HUES6 (cell line): ENCODE measurements around the gene ZCCHC14.

Source experiments
- H3K27ac ChIP-seq: 2 replicates; pipeline ENCODE4 v1.7.0; 2013; ENCODE audit warnings: low read depth, mild to moderate bottlenecking, low read length, inconsistent platforms
- H3K27me3 ChIP-seq: 2 replicates; pipeline ENCODE4 v1.6.1; 2013; ENCODE audit warnings: low read length; ENCODE audit not compliant: control insufficient read depth, insufficient read depth
- H3K36me3 ChIP-seq: 2 replicates; pipeline ENCODE4 v1.6.1; 2013; ENCODE audit warnings: low read length; ENCODE audit not compliant: control insufficient read depth, insufficient read depth
- H3K4me1 ChIP-seq: 2 replicates; pipeline ENCODE4 v1.6.1; 2013; ENCODE audit warnings: low read length; ENCODE audit not compliant: control insufficient read depth, insufficient read depth
- H3K4me3 ChIP-seq: 2 replicates; pipeline ENCODE4 v1.5.1; 2013; ENCODE audit warnings: low read depth, low read length
- H3K9ac ChIP-seq: one replicate; pipeline ENCODE4 v1.6.1; 2013; ENCODE audit warnings: mild to moderate bottlenecking, low read length
- H3K9me3 ChIP-seq: 2 replicates; pipeline ENCODE4 v1.6.1; 2013; ENCODE audit warnings: low read depth, low read length; ENCODE audit not compliant: control insufficient read depth, insufficient read depth

The ZCCHC14 gene

GRCh38 chr16:87461466-87461991, 31.3 kb downstream of the ZCCHC14 start:
- no peak overlapping the region for H3K9ac ChIP-seq
- H3K27ac ChIP-seq: no peak overlapping the region
- peaks cover 17% of the 10 kb centered on the region; the same call in 1 of the 2 replicates for H3K4me1 ChIP-seq
- H3K9me3 ChIP-seq: no peaks in the 10 kb centered on the region
- peak overlapping the region; percentile 47 for H3K4me3 ChIP-seq
- no peaks in the 10 kb centered on the region for H3K27me3 ChIP-seq
- H3K36me3 ChIP-seq: peaks cover 21% of the 10 kb centered on the region

GRCh38 chr16:87460936-87461335, 31.9 kb downstream of the ZCCHC14 start:
- H3K4me1 ChIP-seq: peaks cover 13% of the 10 kb centered on the region; the same call in 1 of the 2 replicates
- H3K27me3 ChIP-seq: no peaks in the 10 kb centered on the region
- H3K4me3 ChIP-seq: no peak overlapping the region
- peaks cover 22% of the 10 kb centered on the region for H3K36me3 ChIP-seq
- no peak overlapping the region for H3K9ac ChIP-seq
- H3K9me3 ChIP-seq: no peaks in the 10 kb centered on the region
- H3K27ac ChIP-seq: no peak overlapping the region

GRCh38 chr16:87459833-87460232, 33.0 kb downstream of the ZCCHC14 start:
- Histone ChIP-seq H3K9me3 (no peaks in the 10 kb centered on the region), H3K27ac (no peak overlapping the region), H3K4me3 (no peak overlapping the region), H3K9ac (no peak overlapping the region), H3K27me3 (no peaks in the 10 kb centered on the region), H3K4me1 (peaks cover 13% of the 10 kb centered on the region; the same call in 1 of the 2 replicates), H3K36me3 (peaks cover 30% of the 10 kb centered on the region)

GRCh38 chr16:87459027-87459426, 33.8 kb downstream of the ZCCHC14 start:
- Histone ChIP-seq H3K9me3 (no peaks in the 10 kb centered on the region), H3K27ac (no peak overlapping the region), H3K4me1 (peaks cover 13% of the 10 kb centered on the region; the same call in 1 of the 2 replicates), H3K36me3 (peaks cover 32% of the 10 kb centered on the region), H3K27me3 (no peaks in the 10 kb centered on the region), H3K9ac (no peak overlapping the region), H3K4me3 (no peak overlapping the region)

GRCh38 chr16:87458424-87458915, 34.4 kb downstream of the ZCCHC14 start:
- Histone ChIP-seq H3K27ac (peak overlapping the region; percentile 20; the same call in 1 of the 2 replicates), H3K27me3 (no peaks in the 10 kb centered on the region), H3K4me3 (no peak overlapping the region), H3K4me1 (peaks cover 13% of the 10 kb centered on the region; the same call in 1 of the 2 replicates), H3K36me3 (peaks cover 36% of the 10 kb centered on the region), H3K9me3 (no peaks in the 10 kb centered on the region), H3K9ac (peak overlapping the region; percentile 54)

- Histone ChIP-seq H3K4me3 (no peak overlapping the region), H3K27me3 (no peaks in the 10 kb centered on the region), H3K9ac (peak overlapping the region; percentile 54), H3K27ac (peak overlapping the region; percentile 20; the same call in 1 of the 2 replicates), H3K9me3 (no peaks in the 10 kb centered on the region), H3K4me1 (peaks cover 13% of the 10 kb centered on the region; the same call in 1 of the 2 replicates), H3K36me3 (peaks cover 42% of the 10 kb centered on the region)
Observed at GRCh38 chr16:87457709-87458423, 35.0 kb downstream of the ZCCHC14 start.

GRCh38 chr16:87457061-87457611, 35.7 kb downstream of the ZCCHC14 start:
- H3K36me3 ChIP-seq: peaks cover 48% of the 10 kb centered on the region
- H3K9ac ChIP-seq: no peak overlapping the region
- peaks cover 13% of the 10 kb centered on the region; the same call in 1 of the 2 replicates for H3K4me1 ChIP-seq
- no peaks in the 10 kb centered on the region for H3K9me3 ChIP-seq
- H3K27me3 ChIP-seq: no peaks in the 10 kb centered on the region
- H3K4me3 ChIP-seq: no peak overlapping the region
- 0 out of 2 replicates have a peak overlapping the region, but pooled peaks have one; percentile 9 for H3K27ac ChIP-seq

- Histone ChIP-seq H3K9ac (no peak overlapping the region), H3K4me3 (no peak overlapping the region), H3K36me3 (peaks cover 58% of the 10 kb centered on the region), H3K9me3 (no peaks in the 10 kb centered on the region), H3K27me3 (no peaks in the 10 kb centered on the region), H3K4me1 (peaks cover 13% of the 10 kb centered on the region; the same call in 1 of the 2 replicates), H3K27ac (no peak overlapping the region)
Observed at GRCh38 chr16:87454391-87454790, 38.4 kb downstream of the ZCCHC14 start.

GRCh38 chr16:87453326-87453725, 39.5 kb downstream of the ZCCHC14 start:
- Histone ChIP-seq H3K9ac (no peak overlapping the region), H3K27me3 (no peaks in the 10 kb centered on the region), H3K4me3 (no peak overlapping the region), H3K4me1 (peaks cover 11% of the 10 kb centered on the region; the same call in 1 of the 2 replicates), H3K9me3 (no peaks in the 10 kb centered on the region), H3K27ac (no peak overlapping the region), H3K36me3 (peaks cover 59% of the 10 kb centered on the region)

GRCh38 chr16:87451563-87452210, 41.1 kb downstream of the ZCCHC14 start:
- Histone ChIP-seq H3K27me3 (no peaks in the 10 kb centered on the region), H3K27ac (no peak overlapping the region), H3K36me3 (peaks cover 67% of the 10 kb centered on the region), H3K4me3 (no peak overlapping the region), H3K4me1 (peaks cover under 1% of the 10 kb centered on the region; the same call in 1 of the 2 replicates), H3K9ac (no peak overlapping the region), H3K9me3 (no peaks in the 10 kb centered on the region)
